Nephron progenitor cell (in vitro differentiated cells): Measurements from ENCODE around the gene COL8A1.
A peak's percentile ranks its signal among the peaks of the same experiment; 100 is the strongest.

Experiments
- DNase-seq: peaks from one replicate; pipeline ENCODE4 v3.0.0; 2021
- H3K27ac Mint-ChIP-seq: 2 replicates; pipeline ENCODE4 v1.8.0; 2021; ENCODE audit warnings: mild to moderate bottlenecking, moderate library complexity, mixed read lengths
- H3K27me3 Mint-ChIP-seq: 2 replicates; pipeline ENCODE4 v1.8.0; 2021; ENCODE audit warnings: mild to moderate bottlenecking, low read depth, mixed read lengths; ENCODE audit not compliant: poor library complexity
- H3K36me3 Mint-ChIP-seq: 2 replicates; pipeline ENCODE4 v1.8.0; 2021; ENCODE audit warnings: low read depth, mixed read lengths
- H3K4me1 Mint-ChIP-seq: 2 replicates; pipeline ENCODE4 v1.8.0; 2021; ENCODE audit warnings: mixed read lengths
- H3K4me3 Mint-ChIP-seq: 2 replicates; pipeline ENCODE4 v1.8.0; 2021; ENCODE audit warnings: mild to moderate bottlenecking, moderate library complexity, mixed read lengths
- H3K9me3 Mint-ChIP-seq: 2 replicates; pipeline ENCODE4 v1.8.0; 2021; ENCODE audit warnings: mild to moderate bottlenecking, moderate library complexity, mixed read lengths
- CTCF ChIP-seq: fragments of 200-600 bp; sonication (generic); IDR thresholded peaks from 2 replicates; pipeline ENCODE4 v1.5.0; 2021; ENCODE audit warnings: antibody characterized with exemption

Gene COL8A1

GRCh38 chr3:99776516-99777209 is 138.3 kb downstream of the COL8A1 start:
- no peak overlapping the region for H3K4me3 Mint-ChIP-seq
- peaks cover 3% of the 10 kb centered on the region for H3K27me3 Mint-ChIP-seq
- no peaks in the 10 kb centered on the region for H3K9me3 Mint-ChIP-seq
- no peak for DNase-seq
- no peaks in the 10 kb centered on the region for H3K36me3 Mint-ChIP-seq
- peak overlapping the region; percentile 75 for H3K27ac Mint-ChIP-seq
- peaks cover 39% of the 10 kb centered on the region for H3K4me1 Mint-ChIP-seq
- no peak for TF ChIP-seq CTCF

GRCh38 chr3:99777210-99777549 is 138.8 kb downstream of the COL8A1 start:
- DNase-seq = no peak
- H3K27me3 Mint-ChIP-seq = peaks cover 3% of the 10 kb centered on the region
- no peaks in the 10 kb centered on the region for H3K36me3 Mint-ChIP-seq
- H3K27ac Mint-ChIP-seq = peak overlapping the region; percentile 75
- no peak for TF ChIP-seq CTCF
- H3K4me3 Mint-ChIP-seq = no peak overlapping the region
- H3K4me1 Mint-ChIP-seq = peaks cover 39% of the 10 kb centered on the region
- no peaks in the 10 kb centered on the region for H3K9me3 Mint-ChIP-seq

GRCh38 chr3:99777708-99778107 is 139.3 kb downstream of the COL8A1 start:
- Mint-ChIP-seq H3K27ac (peak overlapping the region; percentile 38), H3K36me3 (no peaks in the 10 kb centered on the region), H3K27me3 (peaks cover 3% of the 10 kb centered on the region), H3K4me3 (peak overlapping the region; percentile 46), H3K4me1 (peaks cover 39% of the 10 kb centered on the region), H3K9me3 (no peaks in the 10 kb centered on the region)
- DNase-seq = no peak
- no peak for TF ChIP-seq CTCF

GRCh38 chr3:99780749-99781148 is 142.4 kb downstream of the COL8A1 start:
- H3K4me1 Mint-ChIP-seq = peaks cover 47% of the 10 kb centered on the region
- H3K4me3 Mint-ChIP-seq = no peak overlapping the region
- no peaks in the 10 kb centered on the region for H3K36me3 Mint-ChIP-seq
- no peak for DNase-seq
- no peak overlapping the region for H3K27ac Mint-ChIP-seq
- TF ChIP-seq CTCF = no peak
- H3K27me3 Mint-ChIP-seq = peaks cover 3% of the 10 kb centered on the region
- no peaks in the 10 kb centered on the region for H3K9me3 Mint-ChIP-seq

GRCh38 chr3:99781761-99782160 is 143.4 kb downstream of the COL8A1 start:
- Mint-ChIP-seq H3K4me3 (no peak overlapping the region), H3K4me1 (peaks cover 39% of the 10 kb centered on the region), H3K27me3 (peaks cover 3% of the 10 kb centered on the region), H3K36me3 (no peaks in the 10 kb centered on the region), H3K27ac (no peak overlapping the region), H3K9me3 (no peaks in the 10 kb centered on the region)
- DNase-seq = no peak
- no peak for TF ChIP-seq CTCF

- no peak for DNase-seq
- H3K4me1 Mint-ChIP-seq = peaks cover 26% of the 10 kb centered on the region
- no peaks in the 10 kb centered on the region for H3K27me3 Mint-ChIP-seq
- H3K4me3 Mint-ChIP-seq = no peak overlapping the region
- no peaks in the 10 kb centered on the region for H3K36me3 Mint-ChIP-seq
- no peaks in the 10 kb centered on the region for H3K9me3 Mint-ChIP-seq
- no peak for TF ChIP-seq CTCF
- peak overlapping the region; percentile 18 for H3K27ac Mint-ChIP-seq
Measured at GRCh38 chr3:99783011-99783573, 144.7 kb downstream of the COL8A1 start.
